KG1 (cell line): ENCODE results near the gene UGT1A1.

Experiments
- DNase-seq: peaks from one replicate; lab custom pipeline; 2025; lab: John Stamatoyannopoulos, UW

Gene UGT1A1

DNA sequence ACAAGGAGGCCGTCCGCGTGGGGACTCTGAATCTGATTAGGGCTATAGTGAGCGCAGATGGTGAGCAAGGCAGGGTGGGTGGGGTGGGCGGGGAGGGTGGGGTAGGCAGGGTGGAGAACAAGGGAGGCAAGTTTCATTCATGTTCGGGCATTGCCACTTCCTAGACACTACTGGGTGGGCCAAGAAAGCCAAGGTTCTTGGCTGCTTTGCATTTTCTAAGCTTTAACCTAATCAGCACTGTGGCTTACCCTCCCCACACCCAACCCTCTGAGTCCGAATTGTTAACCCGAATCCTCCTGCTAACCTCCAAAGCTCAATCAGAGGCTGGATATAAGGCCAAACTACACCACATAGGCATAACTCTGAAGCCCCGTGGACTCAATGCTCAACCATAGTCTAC is 36.2 kb downstream of the UGT1A1 start:
- DNase-seq = no peak

DNA sequence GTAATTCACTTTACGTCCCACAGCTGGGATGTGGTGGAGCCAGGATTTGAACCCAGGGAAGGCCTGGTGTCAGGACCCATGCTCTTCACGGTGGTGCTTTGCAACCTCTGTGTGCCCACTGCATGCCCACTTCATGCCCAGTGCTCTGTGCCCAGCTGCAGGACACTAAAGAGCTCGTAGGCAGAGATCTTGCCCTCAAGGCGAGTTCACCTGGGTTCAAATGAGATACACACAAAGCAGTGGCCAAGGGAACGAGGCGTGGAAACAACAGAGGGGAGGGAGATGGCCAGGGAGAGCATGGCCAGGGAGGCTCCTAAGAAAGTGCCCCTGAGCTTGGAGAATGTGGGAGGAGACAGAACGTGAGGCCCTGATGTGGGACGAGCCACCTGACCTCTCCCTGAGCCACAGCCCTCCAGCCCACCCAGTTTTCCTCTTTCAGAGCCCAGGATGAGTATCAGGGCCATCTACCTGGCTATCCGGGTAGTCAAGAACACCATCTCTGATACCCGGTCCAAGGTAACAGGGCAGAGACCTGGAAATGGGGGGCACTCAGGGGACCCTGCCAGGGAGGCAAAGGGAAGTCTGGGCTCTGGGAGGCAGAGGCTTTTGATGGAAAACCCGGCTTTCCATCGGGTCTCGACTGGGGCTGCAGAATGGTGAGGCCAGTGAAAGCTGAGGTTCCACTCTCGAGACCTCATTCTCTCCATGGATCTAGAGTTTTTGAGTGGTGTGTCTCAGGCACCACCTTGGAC is 38.4 kb downstream of the UGT1A1 start:
- no peak for DNase-seq

DNA sequence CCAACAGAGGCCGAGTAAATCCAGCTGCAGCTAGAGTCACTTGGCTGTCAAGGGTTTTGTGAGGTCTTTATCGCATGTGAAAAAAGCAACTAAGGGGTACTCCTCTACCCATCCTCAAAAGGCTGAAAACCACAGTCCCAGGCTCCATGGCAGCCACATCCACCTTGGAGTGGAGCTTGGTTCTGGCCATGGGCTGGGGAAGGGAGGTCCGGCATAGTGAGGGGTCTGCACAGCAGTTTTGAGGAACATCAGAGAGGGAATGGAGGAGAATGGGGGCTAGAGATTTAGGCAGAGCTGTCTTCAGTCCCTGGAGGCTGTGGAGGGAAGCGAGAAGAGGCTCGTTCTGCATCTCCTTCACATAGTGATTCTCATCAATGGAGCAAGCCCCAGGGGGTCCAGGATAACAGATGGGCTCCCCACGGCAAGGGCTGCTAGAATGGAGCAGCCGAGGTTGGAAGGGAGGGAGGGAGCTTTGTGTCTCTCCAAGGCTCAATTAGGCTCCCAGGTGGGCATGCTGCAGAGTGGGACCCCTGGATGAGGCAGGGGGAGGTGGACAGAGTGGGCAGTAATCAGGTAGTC is 39.1 kb downstream of the UGT1A1 start:
- no peak for DNase-seq

DNA sequence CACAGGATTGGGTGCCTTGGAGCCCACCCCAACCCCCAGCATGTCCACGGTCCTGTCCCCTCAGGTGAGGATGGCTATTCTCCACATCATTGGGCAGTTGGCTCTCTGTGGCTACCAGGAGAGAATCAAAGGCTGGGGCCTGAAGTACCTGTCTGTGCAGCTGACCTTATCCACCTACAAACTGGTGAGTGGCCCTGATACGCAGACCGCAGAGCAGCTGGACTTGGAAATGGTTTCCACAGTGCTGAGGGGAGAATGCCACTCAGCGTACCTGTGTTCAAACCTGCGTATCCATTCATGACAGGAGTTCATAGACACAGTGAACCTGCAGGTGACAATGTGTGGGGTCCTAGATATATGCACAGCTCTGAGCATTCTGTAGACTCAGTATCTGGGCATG is 39.6 kb downstream of the UGT1A1 start:
- DNase-seq = no peak

DNA sequence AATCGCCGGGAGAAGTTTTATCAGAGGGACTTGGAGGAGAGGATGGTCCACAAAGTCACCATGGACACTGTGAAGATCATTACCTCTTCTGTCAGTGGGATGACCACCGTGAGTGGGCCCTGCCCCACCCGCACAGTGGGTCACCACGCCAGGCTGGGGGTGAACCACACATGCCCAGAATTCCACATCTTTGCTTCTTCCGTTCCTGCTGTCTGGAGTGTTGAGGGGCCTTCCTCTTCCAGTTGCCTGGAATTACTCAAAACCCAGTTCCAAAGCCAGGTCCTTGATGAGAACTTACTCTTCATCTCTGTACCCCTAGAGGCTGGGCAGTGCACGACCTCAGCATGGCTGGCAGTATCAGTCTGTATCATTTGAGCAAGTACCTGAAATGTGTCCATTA is 40.1 kb downstream of the UGT1A1 start:
- no peak for DNase-seq

DNA sequence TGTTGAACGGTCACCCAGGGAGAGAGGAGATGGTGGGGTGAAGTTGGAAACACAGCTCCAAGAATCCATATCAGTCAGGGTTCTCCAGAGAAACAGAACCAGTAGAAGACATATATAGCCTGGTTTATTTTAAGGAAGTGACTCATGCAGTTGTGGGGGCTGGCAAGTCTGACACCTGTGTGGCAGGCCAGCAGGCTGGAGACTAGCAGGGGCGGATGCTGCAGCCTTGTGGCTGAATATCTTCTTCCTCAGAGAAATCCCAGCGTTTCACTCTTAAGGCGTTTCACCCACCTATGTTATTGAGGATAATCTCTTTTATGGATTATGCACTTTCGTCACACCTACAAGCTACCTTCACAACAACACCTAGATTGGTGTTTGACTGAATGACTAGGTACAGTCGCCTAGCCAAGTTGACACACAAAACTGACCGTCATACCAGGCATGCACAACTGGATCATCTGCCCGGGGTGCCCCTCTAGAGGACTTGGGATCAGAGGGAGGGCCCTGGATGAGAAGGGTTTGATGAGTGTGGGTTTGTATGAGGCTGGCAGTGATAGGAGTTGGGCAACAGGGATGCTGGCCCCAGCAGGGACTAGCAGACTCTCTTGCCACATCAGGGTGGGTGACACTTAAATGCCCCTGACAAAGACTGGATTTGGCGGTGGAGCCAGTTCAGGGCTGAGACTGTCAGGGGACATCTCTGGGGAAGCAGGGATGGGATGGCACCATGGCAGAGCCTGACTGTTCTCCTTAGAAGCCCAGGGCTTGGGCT is 41.5 kb downstream of the UGT1A1 start:
- DNase-seq = no peak

DNA sequence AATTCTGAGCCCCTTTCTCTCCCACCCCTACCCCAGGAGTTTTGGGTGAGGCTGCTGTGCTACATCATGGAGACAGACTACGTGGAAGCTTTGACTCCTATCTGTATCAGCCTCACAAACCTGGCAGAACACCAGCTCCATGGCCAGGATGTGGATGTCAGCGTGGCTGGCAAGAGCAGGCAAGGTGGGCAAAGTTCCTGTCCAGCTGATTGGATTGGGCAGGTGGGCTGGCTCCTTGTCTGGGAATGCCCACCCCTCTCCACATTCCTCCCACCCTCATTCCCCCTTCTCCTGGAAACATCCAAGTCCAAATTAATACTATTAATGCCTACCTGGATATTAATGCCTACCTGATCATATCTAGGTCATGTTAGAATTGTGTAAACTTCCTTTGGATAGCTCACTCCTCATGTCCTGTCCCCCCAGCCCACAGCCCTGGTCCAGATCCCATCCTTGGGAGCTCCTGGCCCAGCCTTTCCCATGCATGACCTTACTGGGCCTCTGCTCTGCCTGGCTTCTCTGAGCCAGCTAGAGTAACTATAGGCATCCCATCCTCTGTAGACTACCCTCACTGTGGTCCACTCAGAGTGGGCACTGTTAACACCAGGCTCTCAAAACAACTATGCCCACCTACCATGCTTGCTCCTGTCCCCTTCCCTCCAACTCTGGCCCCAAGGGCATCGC is 42.2 kb downstream of the UGT1A1 start:
- DNase-seq = no peak

DNA sequence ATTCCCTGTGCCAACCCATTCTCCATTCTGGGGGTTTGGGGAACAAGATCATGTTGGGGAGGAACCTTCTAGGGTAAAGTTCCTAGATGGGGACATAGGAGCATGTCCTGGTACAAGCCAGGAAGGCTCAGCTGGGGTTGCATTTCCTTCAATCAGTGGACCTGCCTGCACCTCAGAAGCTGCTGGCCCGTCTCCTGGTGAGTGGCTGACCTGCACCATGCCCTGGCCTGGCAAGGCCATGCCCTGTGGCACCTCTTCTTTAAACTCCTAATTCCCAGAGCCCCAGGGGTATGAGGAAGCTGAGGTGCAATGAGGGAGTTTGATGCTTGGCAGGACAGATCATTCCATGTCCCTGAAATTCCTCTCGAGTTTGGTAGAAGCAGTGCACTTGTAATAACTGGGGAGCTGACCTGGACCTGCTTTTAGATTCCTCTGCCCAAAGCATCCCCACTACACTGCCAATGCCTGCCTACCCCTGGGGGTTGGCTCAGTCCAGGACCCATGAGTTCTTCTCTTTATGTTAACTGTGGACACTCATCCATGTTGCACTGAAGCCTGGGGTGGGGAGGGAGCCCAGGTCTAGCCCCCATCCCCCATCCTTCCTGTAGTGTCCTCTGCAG is 43.3 kb downstream of the UGT1A1 start:
- no peak for DNase-seq

DNA sequence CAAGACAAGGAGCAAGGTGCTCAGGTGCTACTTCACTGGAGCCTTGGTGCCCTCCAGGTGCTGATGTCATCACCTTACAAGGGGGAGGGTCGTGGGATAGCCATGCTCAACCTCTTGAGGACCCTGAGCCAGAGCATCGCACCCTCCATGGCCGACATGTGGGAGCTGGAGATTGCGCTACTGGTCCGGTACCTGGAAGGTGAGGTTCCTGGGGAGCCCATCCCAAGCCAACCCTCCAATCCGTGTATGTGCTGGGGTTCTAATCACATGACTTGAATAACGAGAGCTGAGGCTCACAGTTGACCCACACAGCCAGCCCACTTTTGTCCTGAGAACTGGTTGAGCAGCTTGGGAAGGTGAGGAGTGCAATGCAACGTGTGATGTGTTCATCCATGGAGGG is 43.9 kb downstream of the UGT1A1 start:
- no peak for DNase-seq

DNA sequence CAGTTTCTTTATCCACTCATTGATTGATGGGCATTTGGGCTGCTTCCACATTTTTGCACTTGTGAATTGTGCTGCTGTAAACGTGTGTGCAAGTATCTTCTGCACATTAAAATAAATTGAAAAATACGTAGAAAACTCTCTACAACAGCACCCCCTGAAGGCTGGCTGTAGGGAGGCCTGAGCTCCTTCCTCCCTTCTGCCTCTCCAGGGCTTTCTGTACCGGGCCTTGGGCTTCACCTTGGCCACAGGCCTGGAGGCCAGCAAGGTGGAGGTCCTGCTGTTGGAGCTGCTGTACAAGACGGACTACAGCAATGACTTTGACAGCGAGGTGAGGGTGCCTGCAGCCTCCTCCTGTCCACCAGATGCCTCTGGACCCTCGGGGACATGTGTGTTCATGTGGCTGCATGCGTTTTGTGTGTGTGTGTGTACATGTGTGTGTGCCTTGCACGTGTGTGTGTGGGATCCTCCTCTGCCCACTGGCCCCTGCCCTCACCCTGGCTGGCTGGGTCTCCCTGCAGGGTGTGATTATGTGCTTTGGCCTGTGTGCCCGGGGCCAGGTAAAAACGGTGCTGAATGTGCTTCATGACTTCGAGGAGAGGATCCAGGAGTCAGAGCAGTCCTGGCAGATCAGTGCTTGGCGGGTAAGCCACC is 47.3 kb downstream of the UGT1A1 start:
- no peak for DNase-seq

DNA sequence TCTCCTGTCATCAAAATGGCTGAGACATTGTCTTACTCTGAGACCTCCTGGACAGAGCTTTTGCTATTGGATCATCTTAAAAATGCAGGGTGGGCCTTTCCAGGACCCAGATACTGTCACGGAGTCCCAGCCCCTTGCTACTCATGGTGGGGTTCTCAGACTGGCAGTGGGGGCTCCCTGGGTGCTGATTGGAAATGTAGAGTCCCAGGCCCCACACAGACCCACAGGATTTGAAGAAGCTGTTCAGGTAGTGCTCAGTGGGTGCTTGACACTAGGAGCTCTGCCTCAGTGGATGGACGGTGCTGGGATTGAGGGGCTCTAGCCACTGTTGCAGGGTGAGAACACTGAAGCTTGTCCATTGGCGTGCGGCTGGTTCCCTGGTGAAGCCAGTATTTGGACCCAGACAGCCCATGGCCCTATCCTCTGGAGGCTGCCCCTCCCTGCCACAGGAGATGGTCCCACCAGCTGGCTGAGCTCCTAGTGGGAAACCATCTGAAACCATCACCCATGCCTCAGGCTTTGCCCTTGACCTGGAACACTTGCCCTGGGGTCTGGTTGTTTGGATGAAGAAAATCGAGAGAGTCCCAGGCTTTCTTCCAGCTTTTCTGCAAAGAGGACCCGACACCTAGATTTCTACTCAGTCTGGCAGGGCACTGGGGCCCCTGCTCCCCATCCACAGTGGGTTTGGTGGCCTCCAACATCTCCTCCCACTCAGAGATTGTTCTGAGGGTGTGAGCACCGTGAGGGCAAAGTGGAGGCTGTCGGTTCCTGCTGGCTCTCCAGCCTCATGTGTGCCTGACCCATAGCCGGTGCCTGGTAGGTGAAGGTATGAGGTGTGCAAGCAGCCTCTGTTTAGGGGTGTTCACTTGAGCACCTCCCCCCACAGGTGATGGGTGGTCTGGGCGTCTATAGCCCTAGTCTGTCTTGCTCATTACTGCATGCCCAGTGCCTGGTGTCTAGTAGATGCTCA is 48.2 kb downstream of the UGT1A1 start:
- no peak for DNase-seq

DNA sequence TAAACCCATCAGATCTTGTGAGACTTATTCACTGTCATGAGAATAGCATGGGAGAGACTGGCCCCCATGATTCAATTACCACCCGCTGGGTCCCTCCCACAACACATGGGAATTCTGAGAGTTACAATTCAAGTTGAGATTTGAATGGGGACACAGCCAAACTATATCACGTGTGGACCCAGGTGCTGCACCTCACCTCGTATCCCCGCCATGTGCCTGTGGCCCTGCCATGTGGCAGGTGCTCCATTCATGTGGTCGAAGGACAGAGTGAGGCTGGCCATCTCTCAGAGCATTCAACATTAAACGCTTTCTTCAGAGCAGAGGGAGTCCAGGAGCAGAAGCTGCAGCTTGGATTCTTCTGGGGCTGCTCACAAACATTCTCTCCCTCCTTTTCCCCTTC is 50.3 kb downstream of the UGT1A1 start:
- DNase-seq = no peak

DNA sequence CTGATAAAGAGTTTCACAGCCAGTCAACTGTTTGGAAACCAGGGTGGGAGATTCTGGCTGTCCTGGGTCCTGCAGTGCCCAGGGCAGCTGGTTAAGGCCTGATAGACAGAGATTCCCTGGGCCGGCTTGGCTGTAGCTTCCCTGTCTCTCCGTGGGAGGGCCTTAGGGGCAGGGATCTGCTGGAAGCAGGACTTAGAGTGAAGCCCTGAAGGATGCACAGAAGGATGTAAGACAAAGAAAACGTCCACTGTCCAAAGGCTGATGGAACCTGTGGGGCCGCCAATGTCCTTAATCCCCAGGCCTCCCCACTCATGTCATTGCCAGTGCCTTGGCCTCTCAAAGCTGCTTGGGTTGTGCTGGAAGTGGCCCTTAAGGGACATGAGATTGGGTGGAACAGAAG is 51.0 kb downstream of the UGT1A1 start:
- DNase-seq = no peak

DNA sequence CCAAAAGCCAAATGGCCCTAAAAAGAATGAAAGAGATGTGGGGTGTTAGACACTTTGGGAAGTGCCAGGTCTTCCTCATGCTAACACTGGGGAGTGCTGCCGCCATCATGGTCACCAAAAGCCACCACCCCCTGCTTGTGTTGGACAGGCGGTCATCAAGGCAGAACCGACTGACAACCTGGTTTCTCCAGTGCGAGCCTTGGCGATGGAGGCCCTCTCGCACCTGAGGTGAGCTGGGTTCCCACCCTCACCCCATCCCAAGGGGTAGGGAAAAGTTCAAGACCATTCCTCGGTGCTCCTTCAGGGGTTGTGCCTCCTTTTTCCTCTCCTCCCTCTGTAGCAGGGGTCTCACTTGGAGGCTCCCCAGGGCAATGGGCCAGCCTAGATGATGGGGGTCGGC is 51.7 kb downstream of the UGT1A1 start:
- DNase-seq = no peak

DNA sequence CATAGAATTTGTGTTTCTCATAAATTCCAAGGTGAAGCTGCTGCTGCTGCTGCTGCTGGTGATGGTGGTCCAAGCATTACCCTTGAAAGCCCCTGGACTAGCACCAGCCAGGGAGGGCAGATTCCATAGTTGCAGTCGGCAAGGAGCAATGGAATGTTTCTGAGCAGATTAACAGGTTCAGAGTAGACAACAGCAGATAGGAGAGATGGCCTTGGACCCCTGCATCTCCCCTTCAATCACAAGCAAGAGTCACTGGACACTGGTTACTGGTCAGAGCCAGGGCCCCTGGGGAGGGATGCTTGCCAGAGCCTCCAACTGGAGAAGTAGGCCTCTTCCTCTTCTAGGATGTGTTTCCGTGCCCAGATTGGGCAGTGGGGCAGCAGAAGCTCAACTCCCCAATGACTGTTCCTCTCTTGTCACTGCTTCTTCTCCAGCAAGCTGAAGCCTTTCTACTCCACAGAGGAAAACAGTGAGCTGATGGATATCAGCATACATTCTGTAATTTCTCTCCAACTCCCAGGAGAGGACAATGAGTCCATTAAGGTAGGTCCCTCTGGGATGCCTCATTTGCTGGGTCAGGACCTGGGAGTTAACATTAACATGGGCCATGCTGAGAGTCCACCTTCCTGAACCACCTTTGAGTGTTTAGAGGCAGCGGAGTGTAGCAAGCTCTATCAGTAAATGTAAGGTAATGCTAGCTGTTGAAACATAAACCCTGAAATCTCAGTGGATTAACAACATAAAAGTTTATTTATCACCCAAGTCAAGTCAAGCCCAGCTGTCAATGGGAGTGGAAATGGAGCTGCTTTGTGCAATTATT is 53.4 kb downstream of the UGT1A1 start:
- no peak for DNase-seq

DNA sequence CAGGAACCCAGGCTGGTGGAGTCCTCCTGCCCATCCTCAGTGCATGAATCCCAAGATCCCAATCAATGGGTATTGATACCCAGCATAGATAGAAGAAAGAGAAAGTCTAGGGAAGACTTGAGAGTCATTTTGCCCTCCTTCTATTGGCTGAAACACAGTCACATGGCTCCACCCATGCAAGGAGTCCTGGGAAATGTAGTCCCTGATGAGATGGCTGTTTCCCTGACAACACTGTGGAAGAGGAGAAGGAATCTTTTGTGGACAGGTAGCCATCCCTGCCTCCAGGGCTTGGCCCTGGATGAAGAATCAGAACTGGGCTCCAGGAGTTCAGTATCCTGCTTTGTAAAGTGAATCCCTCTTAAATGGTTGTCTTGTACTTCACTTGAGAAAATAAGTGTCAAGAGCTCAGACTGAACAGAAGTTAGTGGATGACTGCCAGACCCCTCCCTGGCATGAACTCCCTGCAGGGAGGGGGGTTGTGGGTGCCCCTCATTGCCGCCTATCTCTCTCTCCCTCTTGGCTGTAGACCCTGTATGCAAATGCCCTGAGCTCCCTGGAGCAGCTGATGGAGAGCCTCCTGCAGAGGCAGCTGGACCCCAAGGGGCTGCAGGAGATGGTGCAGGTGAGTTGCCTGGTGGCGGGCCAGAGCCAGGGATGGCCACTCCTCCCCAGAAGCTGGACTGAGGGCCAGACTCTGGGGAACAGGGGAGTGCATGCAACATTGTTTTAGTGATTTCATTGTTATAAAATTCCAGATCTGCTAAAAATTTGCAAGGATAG is 54.2 kb downstream of the UGT1A1 start:
- DNase-seq = no peak

DNA sequence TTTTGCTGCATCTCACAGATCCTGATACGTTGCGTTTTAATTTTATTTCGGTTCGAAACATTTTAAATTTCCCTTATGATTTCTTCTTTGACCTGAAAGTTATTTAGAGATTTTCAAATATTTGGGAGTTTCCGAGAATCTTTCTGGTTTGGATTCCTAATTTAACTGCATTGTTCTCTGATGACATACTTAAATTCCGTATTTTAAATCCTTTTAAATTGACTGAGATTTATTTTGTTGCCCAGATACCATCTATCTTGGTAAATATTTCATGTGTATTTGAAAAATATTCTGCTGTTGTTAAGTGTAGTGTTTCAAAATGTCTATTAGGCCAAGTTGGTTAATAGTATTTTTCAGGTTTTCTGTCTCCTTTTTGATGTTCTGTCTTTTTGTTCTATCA is 55.8 kb downstream of the UGT1A1 start:
- DNase-seq = no peak

DNA sequence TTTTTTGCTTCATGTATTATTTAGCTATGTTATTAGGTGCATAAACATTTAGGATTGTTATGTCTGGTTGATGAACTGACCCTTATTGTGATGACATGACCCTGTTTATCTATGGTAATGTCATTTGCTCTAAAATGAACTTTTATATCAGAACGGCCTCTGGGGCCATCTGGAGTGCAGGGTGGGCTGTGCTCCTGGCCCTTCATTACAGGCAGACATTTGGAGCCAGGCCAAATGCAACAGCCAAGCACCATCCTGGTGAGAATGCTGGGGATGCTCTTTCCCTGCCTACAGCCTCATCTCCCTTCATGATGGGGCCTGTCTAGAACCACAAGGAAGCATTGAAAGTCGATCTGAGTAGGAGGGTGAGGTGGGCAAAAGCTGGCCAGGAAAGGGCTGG is 56.3 kb downstream of the UGT1A1 start:
- DNase-seq = no peak

DNA sequence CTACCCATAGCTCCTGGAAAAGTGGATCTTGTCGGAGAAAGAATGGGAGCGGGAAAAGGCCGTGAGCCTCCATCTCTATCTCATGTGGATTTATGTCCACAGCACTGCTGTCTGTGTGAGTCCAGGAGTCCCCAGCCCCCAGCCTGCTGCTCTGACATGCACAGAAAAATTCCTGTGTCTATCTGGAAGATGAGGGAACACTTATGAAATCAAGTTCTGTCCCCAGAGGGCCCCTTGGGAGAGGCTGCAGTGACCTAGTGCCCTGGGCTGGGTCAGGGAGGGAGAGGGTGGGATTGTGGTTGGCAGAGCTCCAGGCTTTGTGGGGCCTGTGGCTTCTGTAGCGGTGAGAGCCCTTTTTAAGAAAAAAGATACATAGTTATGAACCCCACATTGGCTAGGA is 56.7 kb downstream of the UGT1A1 start:
- no peak for DNase-seq
